Measurements from ENCODE around the gene EIF3K. TPM values are rescaled to one million over a fixed set of nuclear protein-coding genes. Genes with fewer than 3 reads are reported as not detected.
A peak's percentile ranks its signal among the peaks of the same experiment; 100 is the strongest.
"Not testable (repeated sequence)": the region's sequence is repeated elsewhere in the genome, so short reads cannot be mapped to it uniquely, and the experiment has no call there.

Gene EIF3K, protein sequence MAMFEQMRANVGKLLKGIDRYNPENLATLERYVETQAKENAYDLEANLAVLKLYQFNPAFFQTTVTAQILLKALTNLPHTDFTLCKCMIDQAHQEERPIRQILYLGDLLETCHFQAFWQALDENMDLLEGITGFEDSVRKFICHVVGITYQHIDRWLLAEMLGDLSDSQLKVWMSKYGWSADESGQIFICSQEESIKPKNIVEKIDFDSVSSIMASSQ
- total RNA-seq: 100 to 1,000 TPM; 314 to 442 (median 369) TPM

GRCh38 chr19:38618590-38619360 lies at the start of gene EIF3K:
Gene EIF3K (plus strand): TSS chr19:38619188. CDS start chr19:38619269, 81 bp downstream.
- peak; percentile 71 to 76 for TF ChIP-seq POLR2A (IDR thresholded peaks at IDR 0.05)
- TF ChIP-seq, protein P1, sequence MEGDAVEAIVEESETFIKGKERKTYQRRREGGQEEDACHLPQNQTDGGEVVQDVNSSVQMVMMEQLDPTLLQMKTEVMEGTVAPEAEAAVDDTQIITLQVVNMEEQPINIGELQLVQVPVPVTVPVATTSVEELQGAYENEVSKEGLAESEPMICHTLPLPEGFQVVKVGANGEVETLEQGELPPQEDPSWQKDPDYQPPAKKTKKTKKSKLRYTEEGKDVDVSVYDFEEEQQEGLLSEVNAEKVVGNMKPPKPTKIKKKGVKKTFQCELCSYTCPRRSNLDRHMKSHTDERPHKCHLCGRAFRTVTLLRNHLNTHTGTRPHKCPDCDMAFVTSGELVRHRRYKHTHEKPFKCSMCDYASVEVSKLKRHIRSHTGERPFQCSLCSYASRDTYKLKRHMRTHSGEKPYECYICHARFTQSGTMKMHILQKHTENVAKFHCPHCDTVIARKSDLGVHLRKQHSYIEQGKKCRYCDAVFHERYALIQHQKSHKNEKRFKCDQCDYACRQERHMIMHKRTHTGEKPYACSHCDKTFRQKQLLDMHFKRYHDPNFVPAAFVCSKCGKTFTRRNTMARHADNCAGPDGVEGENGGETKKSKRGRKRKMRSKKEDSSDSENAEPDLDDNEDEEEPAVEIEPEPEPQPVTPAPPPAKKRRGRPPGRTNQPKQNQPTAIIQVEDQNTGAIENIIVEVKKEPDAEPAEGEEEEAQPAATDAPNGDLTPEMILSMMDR (IDR thresholded peaks at IDR 0.05): peak in 1 of 6 experiments; percentile 0
- Histone ChIP-seq H3K4me3 (peak within 1 kb of the TSS; percentile 64 to 89 (median 74)), H3K27me3 (no peaks in the 10 kb centered on the region), H3K36me3 (peaks cover 0 to 34% (median 4%) of the 10 kb centered on the region in 3 donors), H3K27ac (peak within 1 kb of the TSS; percentile 82 to 98 (median 84)), H3K9me3 (no peaks in the 10 kb centered on the region), H3K4me1 (peaks cover 0 to 21% (median 6%) of the 10 kb centered on the region in 4 donors)
- DNase-seq: peak; percentile 98 to 100 (median 100)

GRCh38 chr19:38569368-38569983 lies 49.5 kb upstream of the EIF3K start:
- Histone ChIP-seq H3K9me3 (no peaks in the 10 kb centered on the region), H3K27me3 (no peaks in the 10 kb centered on the region), H3K4me3 (no peak overlapping the region), H3K4me1 (peaks cover 0 to 3% (median 0%) of the 10 kb centered on the region in 4 donors), H3K36me3 (no peaks in the 10 kb centered on the region), H3K27ac (no peak overlapping the region)
- no peak for DNase-seq
- TF ChIP-seq, protein P1 (IDR thresholded peaks at IDR 0.05): no peak
- TF ChIP-seq POLR2A (IDR thresholded peaks at IDR 0.05): no peak

GRCh38 chr19:38571682-38572081 lies 47.3 kb upstream of the EIF3K start:
- no peak for TF ChIP-seq POLR2A (IDR thresholded peaks at IDR 0.05)
- TF ChIP-seq, protein P1 (IDR thresholded peaks at IDR 0.05): no peak
- Histone ChIP-seq H3K36me3 (no peaks in the 10 kb centered on the region), H3K27me3 (no peaks in the 10 kb centered on the region), H3K4me3 (no peak overlapping the region), H3K9me3 (no peaks in the 10 kb centered on the region), H3K4me1 (no peaks in the 10 kb centered on the region), H3K27ac (no peak overlapping the region)
- no peak for DNase-seq

DNA sequence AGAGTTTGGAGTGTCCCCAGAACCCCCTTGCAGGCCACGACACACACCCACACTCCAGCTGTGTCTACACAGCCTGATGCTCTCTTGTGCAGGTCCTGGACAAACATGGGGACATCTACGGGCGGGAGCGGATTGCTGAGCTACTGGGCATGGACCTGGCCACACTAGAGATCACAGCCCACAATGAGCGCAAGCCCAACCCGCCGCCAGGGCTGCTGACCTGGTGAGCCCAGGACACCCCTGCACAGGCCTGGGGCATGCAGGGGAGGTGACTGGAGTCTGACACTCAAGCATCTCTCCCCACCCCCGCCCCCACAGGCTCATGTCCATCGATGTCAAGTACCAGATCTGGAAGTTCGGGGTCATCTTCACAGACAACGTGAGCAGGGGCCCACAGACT lies 41.2 kb upstream of the EIF3K start:
- no peaks in the 10 kb centered on the region for H3K4me1 ChIP-seq
- H3K9me3 ChIP-seq: no peaks in the 10 kb centered on the region
- H3K4me3 ChIP-seq: no peak overlapping the region
- H3K27ac ChIP-seq: no peak overlapping the region
- H3K27me3 ChIP-seq: no peaks in the 10 kb centered on the region
- TF ChIP-seq POLR2A (IDR thresholded peaks at IDR 0.05): no peak
- TF ChIP-seq, protein P1 (IDR thresholded peaks at IDR 0.05): no peak
- no peak for DNase-seq
- no peaks in the 10 kb centered on the region for H3K36me3 ChIP-seq

DNA sequence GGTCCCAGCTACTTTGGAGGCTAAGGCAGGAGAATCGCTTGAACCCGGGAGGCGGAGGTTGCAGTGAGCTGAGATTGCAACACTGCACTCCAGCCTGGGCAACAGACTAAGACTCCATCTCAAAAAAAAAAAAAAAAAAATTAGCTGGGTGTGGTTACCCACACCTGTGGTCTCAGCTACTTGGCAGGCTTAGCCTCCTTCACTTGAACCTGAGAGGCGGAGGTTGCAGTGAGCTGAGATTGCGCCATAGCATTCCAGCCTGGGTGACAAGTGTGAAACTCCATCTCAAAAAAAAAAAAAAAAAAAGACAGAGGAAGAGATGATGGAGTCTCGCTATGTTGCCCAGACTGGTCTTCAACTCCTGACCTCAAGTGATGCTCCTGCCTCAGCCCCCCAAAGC lies 39.7 kb upstream of the EIF3K start:
- H3K9me3 ChIP-seq, H3K36me3 ChIP-seq, H3K27me3 ChIP-seq, H3K27ac ChIP-seq, DNase-seq, H3K4me3 ChIP-seq, H3K4me1 ChIP-seq: not testable (repeated sequence)

GRCh38 chr19:38580080-38580479 lies 38.9 kb upstream of the EIF3K start:
- TF ChIP-seq, protein P1 (IDR thresholded peaks at IDR 0.05): no peak
- no peak for TF ChIP-seq POLR2A (IDR thresholded peaks at IDR 0.05)
- no peaks in the 10 kb centered on the region for H3K36me3 ChIP-seq
- DNase-seq: no peak
- no peaks in the 10 kb centered on the region for H3K4me1 ChIP-seq
- H3K9me3 ChIP-seq: no peaks in the 10 kb centered on the region
- no peak overlapping the region for H3K4me3 ChIP-seq
- no peaks in the 10 kb centered on the region for H3K27me3 ChIP-seq
- no peak overlapping the region for H3K27ac ChIP-seq
